ENCODE results near the gene ZNF428. TPM values are rescaled to one million over a fixed set of nuclear protein-coding genes. Genes with fewer than 3 reads are reported as not detected.

The ZNF428 gene
- total RNA-seq, 2 experiments from 2014 or later = 9.0 to 10.1 TPM

DNA sequence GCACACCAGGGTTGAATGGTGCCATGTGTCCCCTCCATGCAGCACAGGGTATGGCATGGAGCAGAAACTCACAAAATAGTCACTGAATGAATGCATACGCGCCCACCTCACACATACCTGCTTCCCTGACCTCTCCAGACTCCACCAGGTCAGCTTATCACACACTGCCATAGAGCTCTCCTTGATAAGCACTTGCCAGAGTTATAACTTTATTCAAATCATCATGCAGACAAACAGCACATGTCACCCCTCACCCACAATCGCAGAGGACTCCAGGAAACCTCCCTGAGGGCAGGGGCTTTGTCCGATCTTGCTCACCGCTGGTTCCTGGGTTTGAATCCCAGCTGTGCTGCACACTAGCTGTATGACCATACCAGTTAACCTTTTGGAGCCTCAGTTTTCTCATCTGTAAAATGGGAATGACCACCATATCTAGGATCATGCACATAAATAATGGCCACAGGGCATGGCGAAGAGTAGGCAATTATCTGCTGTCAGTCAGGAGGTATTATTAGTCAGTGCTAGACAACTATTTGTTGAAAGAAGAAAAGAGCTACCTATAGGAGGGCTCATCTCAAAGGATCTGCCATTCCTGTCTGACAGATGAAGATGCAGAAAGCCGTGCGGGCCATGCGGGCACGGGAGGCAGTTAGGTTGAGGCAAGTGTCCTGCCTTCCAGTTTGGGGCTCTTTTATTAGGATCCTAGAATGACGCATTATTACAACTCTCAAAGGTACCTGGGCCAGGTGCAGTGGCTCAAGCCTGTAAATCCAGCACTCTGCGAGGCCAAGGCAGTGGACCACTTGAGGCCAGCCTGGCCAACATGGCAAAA is 58.1 kb downstream of the ZNF428 start:
- Mint-ChIP-seq H3K4me1 (peaks cover 47% of the 10 kb centered on the region), H3K9me3 (ENCODE audit: low read depth) (no peaks in the 10 kb centered on the region), H3K27ac (peak overlapping the region; percentile 94), H3K4me3 (no peak overlapping the region), H3K36me3 (ENCODE audit: low read depth) (peaks cover 31% of the 10 kb centered on the region), H3K27me3 (no peaks in the 10 kb centered on the region)
- ChIA-PET CTCF (interaction anchor here (0.8 to 3.0 kb wide), 5 partner anchors 10 to 114 kb away, joined by 3 to 11 read pairs (median 4); no protein-coding TSS in a partner anchor), POLR2A (interaction anchor here (0.6 kb wide), 2 partner anchors 17 to 30 kb away, joined by 3 to 4 read pairs; no protein-coding TSS in a partner anchor)
- DNase-seq (no peak), ATAC-seq (no peak)
- intact Hi-C loops (cut with DNase I, micrococcal nuclease) = no loop called here

DNA sequence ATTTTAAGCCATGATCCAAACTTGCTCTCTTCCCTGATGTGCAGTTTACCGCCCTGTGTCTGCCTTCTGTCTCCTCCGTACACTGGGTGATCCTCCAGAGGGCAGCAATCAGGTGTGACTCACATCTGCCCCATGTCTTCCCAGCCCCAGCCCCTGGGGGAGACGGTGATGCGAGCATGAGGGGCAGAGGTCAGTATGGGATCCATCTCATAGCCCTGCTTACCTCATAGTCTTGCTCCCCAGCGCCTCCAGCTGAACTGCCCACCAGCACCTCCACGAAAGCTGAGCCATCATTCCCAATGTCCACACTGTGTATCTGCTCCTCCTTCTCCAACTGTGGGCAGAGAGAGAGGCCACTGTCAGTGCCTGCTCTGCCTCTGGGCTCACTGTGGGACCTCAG is 58.7 kb downstream of the ZNF428 start:
- peaks cover 31% of the 10 kb centered on the region for H3K36me3 Mint-ChIP-seq (ENCODE audit: low read depth)
- no peaks in the 10 kb centered on the region for H3K9me3 Mint-ChIP-seq (ENCODE audit: low read depth)
- no peak overlapping the region for H3K4me3 Mint-ChIP-seq
- ChIA-PET POLR2A (no interaction called here), CTCF (interaction anchor here (0.8 to 3.0 kb wide), 4 partner anchors 10 to 114 kb away, joined by 3 to 11 read pairs (median 4); no protein-coding TSS in a partner anchor)
- intact Hi-C loops (cut with DNase I, micrococcal nuclease) = no loop called here
- H3K27me3 Mint-ChIP-seq = no peaks in the 10 kb centered on the region
- peak overlapping the region; percentile 94 for H3K27ac Mint-ChIP-seq
- peaks cover 49% of the 10 kb centered on the region for H3K4me1 Mint-ChIP-seq
- peak; percentile 50 for DNase-seq
- no peak for ATAC-seq

Other genes starting within 250 kb of the ZNF428 start
- gene TEX101, start 204.7 kb downstream of the ZNF428 start, total RNA-seq = not detected
- gene LYPD3, start 154.0 kb downstream of the ZNF428 start, total RNA-seq = 1 to 10 TPM; 2.1 to 3.1 TPM
- 10 to 100 TPM; 14.7 to 17.8 TPM for gene PHLDB3, start 114.9 kb downstream of the ZNF428 start, total RNA-seq
- gene ETHE1, start 92.4 kb downstream of the ZNF428 start, total RNA-seq = 10 to 100 TPM; 68.7 to 78.8 TPM
- 1 to 10 TPM; 3.4 to 4.3 TPM for gene ZNF575, start 86.4 kb downstream of the ZNF428 start, total RNA-seq
- gene XRCC1, start 44.1 kb downstream of the ZNF428 start, total RNA-seq = 10 to 100 TPM; 31.6 to 40.0 TPM
- 1 to 10 TPM; 3.5 to 3.6 TPM for gene PINLYP, start 43.8 kb downstream of the ZNF428 start, total RNA-seq
- 10 to 100 TPM; 11.1 to 16.4 TPM for gene IRGQ, start 23.5 kb downstream of the ZNF428 start, total RNA-seq
- 10 to 100 TPM; 11.6 to 14.3 TPM for gene ZNF576, start 23.0 kb downstream of the ZNF428 start, total RNA-seq
- gene SRRM5, start 7.5 kb downstream of the ZNF428 start, total RNA-seq = under 1 TPM; 0.37 to 0.74 TPM
- gene CADM4, start 20.2 kb upstream of the ZNF428 start, total RNA-seq = under 1 TPM; 0.53 to 0.61 TPM
- gene PLAUR, start 50.5 kb upstream of the ZNF428 start, total RNA-seq = 10 to 100 TPM; 15.6 to 17.7 TPM
- not detected for gene IRGC, start 96.4 kb upstream of the ZNF428 start, total RNA-seq
- gene SMG9, start 135.3 kb upstream of the ZNF428 start, total RNA-seq = 10 to 100 TPM; 64.4 to 65.2 TPM
- 100 to 1,000 TPM; 103 to 110 TPM for gene KCNN4, start 161.3 kb upstream of the ZNF428 start, total RNA-seq
- gene LYPD5, start 182.8 kb upstream of the ZNF428 start, total RNA-seq = 1 to 10 TPM in 1 of 2 experiments, under 1 TPM in 1; 0.86 to 1.2 TPM
- gene ZNF283, start 207.7 kb upstream of the ZNF428 start, total RNA-seq = 1 to 10 TPM; 5.4 to 6.8 TPM